ENCODE data around the gene NHLRC4. TPM values are rescaled to one million over a fixed set of nuclear protein-coding genes. Genes with fewer than 3 reads are reported as not detected.

NHLRC4 gene
- total and polyA plus RNA-seq, 2 of the 13 experiments (the other 11 are each of a cell fraction or from before 2014, with no cell fraction given), result 0.40 to 0.59 TPM

GRCh38 chr16:578870-579405 is 12.1 kb downstream of the NHLRC4 start (continued):
- TF ChIP-seq, protein P1, sequence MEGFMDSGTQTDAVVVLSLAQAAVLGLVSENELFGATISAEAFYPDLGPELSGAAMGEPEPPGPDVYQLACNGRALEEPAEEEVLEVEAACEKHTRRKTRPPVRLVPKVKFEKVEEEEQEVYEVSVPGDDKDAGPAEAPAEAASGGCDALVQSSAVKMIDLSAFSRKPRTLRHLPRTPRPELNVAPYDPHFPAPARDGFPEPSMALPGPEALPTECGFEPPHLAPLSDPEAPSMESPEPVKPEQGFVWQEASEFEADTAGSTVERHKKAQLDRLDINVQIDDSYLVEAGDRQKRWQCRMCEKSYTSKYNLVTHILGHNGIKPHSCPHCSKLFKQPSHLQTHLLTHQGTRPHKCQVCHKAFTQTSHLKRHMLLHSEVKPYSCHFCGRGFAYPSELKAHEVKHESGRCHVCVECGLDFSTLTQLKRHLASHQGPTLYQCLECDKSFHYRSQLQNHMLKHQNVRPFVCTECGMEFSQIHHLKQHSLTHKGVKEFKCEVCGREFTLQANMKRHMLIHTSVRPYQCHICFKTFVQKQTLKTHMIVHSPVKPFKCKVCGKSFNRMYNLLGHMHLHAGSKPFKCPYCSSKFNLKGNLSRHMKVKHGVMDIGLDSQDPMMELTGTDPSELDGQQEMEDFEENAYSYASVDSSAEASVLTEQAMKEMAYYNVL (CRISPR knock-in tag; IDR thresholded peaks at IDR 0.05; ENCODE audit: borderline replicate concordance), result no peak
- TF ChIP-seq ZNF616 (CRISPR knock-in tag; IDR thresholded peaks at IDR 0.05; ENCODE audit: low read depth) (no peak), TGIF2 (CRISPR knock-in tag; IDR thresholded peaks at IDR 0.05) (no peak), PRPF4 (IDR thresholded peaks at IDR 0.05; ENCODE audit: low read depth, low read length, poor library complexity, severe bottlenecking) (no peak), SPEN (CRISPR knock-in tag; IDR thresholded peaks at IDR 0.05; ENCODE audit: low read depth) (peak; percentile 58; the same call in 1 of the 2 replicates), ZBTB38 (CRISPR knock-in tag; IDR thresholded peaks at IDR 0.05) (peak; percentile 87), HNRNPL (IDR thresholded peaks at IDR 0.05; ENCODE audit: low read depth, low read length) (peak; percentile 84), LCORL (IDR thresholded peaks at IDR 0.05) (no peak), LCORL (CRISPR knock-in tag; IDR thresholded peaks at IDR 0.05) (peak; percentile 65; the same call in 1 of the 2 replicates), ZNF691 (CRISPR knock-in tag; IDR thresholded peaks at IDR 0.05; ENCODE audit: borderline replicate concordance, low read depth) (no peak), MEF2D (CRISPR knock-in tag; IDR thresholded peaks at IDR 0.05) (no peak), ZNF20 (CRISPR knock-in tag; IDR thresholded peaks at IDR 0.05) (no peak), ZBTB33 (CRISPR knock-in tag; IDR thresholded peaks at IDR 0.05) (peak; percentile 91), ZHX1 (CRISPR knock-in tag; IDR thresholded peaks at IDR 0.05; ENCODE audit: low read depth) (no peak), ZSCAN31 (CRISPR knock-in tag; IDR thresholded peaks at IDR 0.05; ENCODE audit: low read depth) (no peak), EEA1 (CRISPR knock-in tag; IDR thresholded peaks at IDR 0.05; ENCODE audit: borderline replicate concordance) (no peak), ZBTB1 (CRISPR knock-in tag; IDR thresholded peaks at IDR 0.05; ENCODE audit: borderline replicate concordance) (no peak), CHD2 (IDR thresholded peaks at IDR 0.05; ENCODE audit: low read depth, low read length) (no peak), RAD21 (CRISPR knock-in tag; IDR thresholded peaks at IDR 0.05) (peak; percentile 96), ZNF12 (CRISPR knock-in tag; IDR thresholded peaks at IDR 0.05) (peak; percentile 73; the same call in 1 of the 2 replicates), MED1 (CRISPR knock-in tag; IDR thresholded peaks at IDR 0.05) (peak; percentile 39; the same call in 1 of the 2 replicates), CCDC6 (CRISPR knock-in tag; IDR thresholded peaks at IDR 0.05) (no peak), DMAP1 (CRISPR knock-in tag; IDR thresholded peaks at IDR 0.05) (peak; percentile 41; the same call in 1 of the 2 replicates), RAD51 (IDR thresholded peaks at IDR 0.05; ENCODE audit: borderline replicate concordance) (no peak)
